H1 (cell line): ENCODE results near the gene ADCK2. TPM values are rescaled to one million over a fixed set of nuclear protein-coding genes. Genes with fewer than 3 reads are reported as not detected.

Source experiments
- CTCF ChIA-PET: fragments of 300-600 bp; sonication (Branson Sonifier 250); formaldehyde crosslinking; loops from one replicate; lab custom pipeline; 2021; ENCODE audit not compliant: partially characterized antibody; lab: Charles Lee
- POLR2A ChIA-PET: fragments of 300-600 bp; sonication (Branson Sonifier 250); formaldehyde crosslinking; loops from one replicate; lab custom pipeline; 2021; ENCODE audit warnings: inconsistent platforms; ENCODE audit not compliant: partially characterized antibody; lab: Charles Lee
- DNase-seq, 2 experiments: peaks; one replicate each; pipeline versions ENCODE4 v3.0.0 to v3.0.0-alpha.2; 2010 to 2022; ENCODE audit warnings: low spot score in 2 of 2, low read depth in 1 of 2, mixed read lengths in 1 of 2
- FAIRE-seq: peaks from 2 replicates; lab custom pipeline; 2011; peaks lifted over from hg19 to GRCh38; lab: Jason Lieb, UNC
- H2AFZ ChIP-seq: 2 replicates; pipeline ENCODE4 v1.8.1; 2012; ENCODE audit warnings: low read length, inconsistent platforms
- H2AK5ac ChIP-seq: 2 replicates; pipeline ENCODE4 v1.6.1; 2013; ENCODE audit warnings: low read depth, low read length
- H2BK120ac ChIP-seq: replicated peaks from 2 replicates; pipeline ENCODE3; 2013; ENCODE audit warnings: low read depth, low read length, inconsistent platforms
- H2BK12ac ChIP-seq: 2 replicates; pipeline ENCODE4 v1.6.1; 2013; ENCODE audit warnings: low read depth, low read length
- H2BK15ac ChIP-seq: 2 replicates; pipeline ENCODE4 v1.6.1; 2013; ENCODE audit warnings: low read length
- H2BK20ac ChIP-seq: 2 replicates; pipeline ENCODE4 v1.6.1; 2013; ENCODE audit warnings: low read length
- H2BK5ac ChIP-seq: 2 replicates; pipeline ENCODE4 v1.6.1; 2013; ENCODE audit warnings: low read depth, low read length
- H3K14ac ChIP-seq: 2 replicates; pipeline ENCODE4 v1.6.1; 2013; ENCODE audit warnings: inconsistent platforms; ENCODE audit not compliant: insufficient read length
- H3K18ac ChIP-seq: 2 replicates; pipeline ENCODE4 v1.6.1; 2013; ENCODE audit warnings: low read length; ENCODE audit errors: extremely low read depth
- H3K23ac ChIP-seq: 2 replicates; pipeline ENCODE4 v1.6.1; 2013; ENCODE audit warnings: inconsistent platforms; ENCODE audit not compliant: insufficient read length
- H3K23me2 ChIP-seq: 2 replicates; pipeline ENCODE4 v1.6.1; 2013; ENCODE audit warnings: low read depth, low read length
- H3K27ac ChIP-seq: 2 replicates; pipeline ENCODE4 v1.6.1; 2011; ENCODE audit warnings: low read depth, low read length, inconsistent platforms
- H3K27me3 ChIP-seq, 4 experiments: replicated peaks in 1 of 4; 1 replicate in 1 of 4; 2 replicates in 3 of 4; pipeline versions ENCODE4 v1.6.1 to v1.8.1; 2011 to 2013; ENCODE audit warnings: low read length in 3 of 4, mild to moderate bottlenecking in 3 of 4, inconsistent platforms in 2 of 4, mixed read lengths in 2 of 4, moderate library complexity in 1 of 4; ENCODE audit not compliant: control insufficient read depth in 3 of 4, insufficient read depth in 3 of 4; ENCODE audit errors: extremely low read depth in 1 of 4
- H3K36me3 ChIP-seq, 4 experiments: 2 replicates each; pipeline versions ENCODE4 v1.6.1 to v1.8.1; 2011 to 2013; ENCODE audit warnings: mild to moderate bottlenecking in 4 of 4, low read length in 3 of 4, moderate library complexity in 2 of 4, control low read depth in 1 of 4, inconsistent platforms in 1 of 4; ENCODE audit not compliant: insufficient read depth in 4 of 4, control insufficient read depth in 2 of 4
- H3K4ac ChIP-seq: replicated peaks from 2 replicates; pipeline ENCODE3; 2013; ENCODE audit warnings: low read length, low read depth, mixed read lengths, inconsistent platforms; ENCODE audit not compliant: insufficient read length
- H3K4me1 ChIP-seq, 4 experiments: replicated peaks in 1 of 4; 1 replicate in 1 of 4; 2 replicates in 3 of 4; pipeline versions ENCODE4 v1.6.1 to v1.8.1; 2011 to 2013; ENCODE audit warnings: low read length in 3 of 4, inconsistent platforms in 2 of 4, mixed read lengths in 1 of 4; ENCODE audit not compliant: insufficient read depth in 4 of 4, control insufficient read depth in 3 of 4
- H3K4me2 ChIP-seq, 2 experiments: 2 replicates each; pipeline versions ENCODE4 v1.6.1 to v1.8.1; 2011 to 2013; ENCODE audit warnings: low read depth in 2 of 2, low read length in 2 of 2, control low read depth in 1 of 2, inconsistent platforms in 1 of 2, mild to moderate bottlenecking in 1 of 2; ENCODE audit not compliant: insufficient read depth in 1 of 2
- H3K4me3 ChIP-seq, 4 experiments: fragments of 200-600, 300-600 bp in 1 of 4; sonication (generic), shearing (Covaris generic), sonication (Bioruptor Twin) in 1 of 4; 2 replicates each; pipeline versions ENCODE4 v1.5.1 to v1.8.1; 2011 to 2016; ENCODE audit warnings: low read length in 4 of 4, low read depth in 3 of 4, control low read depth in 2 of 4, inconsistent platforms in 2 of 4, mild to moderate bottlenecking in 2 of 4, mixed read lengths in 1 of 4, moderate library complexity in 1 of 4; ENCODE audit not compliant: insufficient read depth in 2 of 4; ENCODE audit errors: extremely low read depth in 1 of 4
- H3K56ac ChIP-seq: replicated peaks from 2 replicates; pipeline ENCODE3; 2013; ENCODE audit warnings: low read depth, mild to moderate bottlenecking, mixed read lengths, low read length, inconsistent platforms; ENCODE audit not compliant: insufficient read length
- H3K79me1 ChIP-seq: 2 replicates; pipeline ENCODE4 v1.6.1; 2013; ENCODE audit warnings: low read depth, low read length, control low read depth
- H3K79me2 ChIP-seq, 2 experiments: 2 replicates each; pipeline versions ENCODE4 v1.6.1 to v1.8.1; 2012 to 2013; ENCODE audit warnings: low read length in 2 of 2, mild to moderate bottlenecking in 2 of 2, inconsistent platforms in 1 of 2; ENCODE audit not compliant: insufficient read depth in 2 of 2, control insufficient read depth in 1 of 2
- H3K9ac ChIP-seq, 4 experiments: replicated peaks in 1 of 4; 1 replicate in 1 of 4; 2 replicates in 3 of 4; pipeline versions ENCODE4 v1.6.1 to v1.8.1; 2011 to 2013; ENCODE audit warnings: low read depth in 3 of 4, low read length in 3 of 4, control low read depth in 2 of 4, mild to moderate bottlenecking in 2 of 4, moderate library complexity in 2 of 4, inconsistent platforms in 1 of 4; ENCODE audit errors: extremely low read depth in 1 of 4
- H3K9me3 ChIP-seq, 2 experiments: 2 replicates each; pipeline versions ENCODE4 v1.6.1 to v1.8.1; 2012 to 2013; ENCODE audit warnings: mild to moderate bottlenecking in 2 of 2, moderate library complexity in 2 of 2, control low read depth in 1 of 2, inconsistent platforms in 1 of 2, low read depth in 1 of 2, low read length in 1 of 2, mixed read lengths in 1 of 2; ENCODE audit not compliant: insufficient read depth in 2 of 2
- H4K20me1 ChIP-seq, 2 experiments: replicated peaks in 1 of 2; 2 replicates each; pipeline versions ENCODE3 to v1.8.1; 2011 to 2013; ENCODE audit warnings: inconsistent platforms in 2 of 2, low read length in 2 of 2, mild to moderate bottlenecking in 1 of 2; ENCODE audit not compliant: insufficient read depth in 2 of 2, control insufficient read depth in 1 of 2
- H4K5ac ChIP-seq: 2 replicates; pipeline ENCODE4 v1.6.1; 2013; ENCODE audit warnings: low read length, low read depth, mixed read lengths, inconsistent platforms; ENCODE audit not compliant: insufficient read length
- H4K8ac ChIP-seq: 2 replicates; pipeline ENCODE4 v1.8.0; 2013; ENCODE audit warnings: mild to moderate bottlenecking, moderate library complexity, low read length, inconsistent platforms; ENCODE audit not compliant: insufficient read depth; ENCODE audit errors: extremely low read depth
- H4K91ac ChIP-seq: replicated peaks from 2 replicates; pipeline ENCODE3; 2013; ENCODE audit warnings: low read length, mixed read lengths, inconsistent platforms; ENCODE audit not compliant: insufficient read length
- BRCA1 ChIP-seq: IDR thresholded peaks from 2 replicates; pipeline ENCODE4 v1.6.1; 2012; ENCODE audit warnings: low read depth, low read length, improper control_type of control experiment
- CBX5 ChIP-seq: fragments of 300-800, 300-1000 bp; sonication (generic); IDR thresholded peaks from 2 replicates; pipeline ENCODE4 v1.7.1; 2016; ENCODE audit warnings: antibody characterized with exemption, low read length, low read depth
- CHD1 ChIP-seq: IDR thresholded peaks from 2 replicates; pipeline ENCODE4 v1.6.1; 2012; ENCODE audit warnings: low read depth, low read length, improper control_type of control experiment
- EZH2 ChIP-seq: fragments of 200-600 bp; sonication (generic); IDR thresholded peaks from 2 replicates; pipeline ENCODE4 v1.7.1; 2012; ENCODE audit warnings: low read depth, mild to moderate bottlenecking, moderate library complexity, low read length, inconsistent platforms; ENCODE audit not compliant: severe bottlenecking
- GABPA ChIP-seq: IDR thresholded peaks from 2 replicates; pipeline ENCODE4 v1.6.1; 2011; ENCODE audit warnings: mild to moderate bottlenecking, low read length, moderate library complexity, borderline replicate concordance; ENCODE audit not compliant: insufficient read depth
- HDAC6 ChIP-seq: IDR thresholded peaks from one replicate; pipeline ENCODE4 v1.7.1; 2012; ENCODE audit warnings: low read depth, mild to moderate bottlenecking, inconsistent platforms, low read length, moderate library complexity
- RAD21 ChIP-seq, 2 experiments: IDR thresholded peaks in 1 of 2; conservative IDR thresholded peaks in 1 of 2; 2 replicates each; pipeline ENCODE4 v1.6.1; 2011; ENCODE audit warnings: low read depth in 2 of 2, low read length in 2 of 2, improper control_type of control experiment in 1 of 2, inconsistent platforms in 1 of 2, mild to moderate bottlenecking in 1 of 2, moderate library complexity in 1 of 2
- WGBS, 2 experiments: shearing (Covaris generic) in 1 of 2; methylation state at CpG; one replicate each; pipeline versions ENCODE4 v1.1.6 to v1.1.7; 2013 to 2015; ENCODE audit warnings: low lambda C conversion rate in 2 of 2, mixed read lengths in 2 of 2, inconsistent platforms in 1 of 2, low coverage in 1 of 2, missing lambda C conversion rate in 1 of 2; ENCODE audit not compliant: insufficient replicate concordance in 2 of 2, insufficient coverage in 1 of 2, insufficient read length in 1 of 2; ENCODE audit errors: extremely low coverage in 1 of 2, missing lambda C conversion rate in 1 of 2; 5-methylcytosine and 5-hydroxymethylcytosine counted together
- polyA plus RNA-seq, 7 experiments: library from polyadenylated mRNA; depleted of rRNA in 3 of 7; stranded (reverse) in 5 of 7; unstranded in 2 of 7; fragments of >200 nt in 5 of 7; fragments of 200-250 nt in 2 of 7; gene quantifications; 1 replicate in 5 of 7; 2 replicates in 1 of 7; 4 replicates in 1 of 7; pipeline versions ENCODE4 v1.2.1 to v1.2.3, GENCODE V29; 2011 to 2013; ENCODE audit warnings: missing spikeins in 2 of 7, mixed read lengths in 2 of 7
- total RNA-seq: library from RNA; stranded (reverse); fragmentation: NEBNext Ultra II Directional; extraction: Animal tissue kit (Norgen Biotek cat#: 25700); gene quantifications from 2 replicates; pipeline ENCODE4 v1.2.1, GENCODE V29; 2021
- TF ChIP-seq, protein P1 (sequence below): IDR thresholded peaks from 2 replicates; pipeline ENCODE4 v1.6.1; 2012; ENCODE audit warnings: inconsistent platforms
- TF ChIP-seq, protein P2 (sequence below): IDR thresholded peaks from 2 replicates; pipeline ENCODE4 v1.6.1; 2012; ENCODE audit warnings: low read length, inconsistent platforms

The ADCK2 gene
- total and polyA plus RNA-seq, 2 of the 8 experiments (the other 6 are each of a cell fraction or from before 2014, with no cell fraction given): 6.9 to 11.7 TPM

DNA sequence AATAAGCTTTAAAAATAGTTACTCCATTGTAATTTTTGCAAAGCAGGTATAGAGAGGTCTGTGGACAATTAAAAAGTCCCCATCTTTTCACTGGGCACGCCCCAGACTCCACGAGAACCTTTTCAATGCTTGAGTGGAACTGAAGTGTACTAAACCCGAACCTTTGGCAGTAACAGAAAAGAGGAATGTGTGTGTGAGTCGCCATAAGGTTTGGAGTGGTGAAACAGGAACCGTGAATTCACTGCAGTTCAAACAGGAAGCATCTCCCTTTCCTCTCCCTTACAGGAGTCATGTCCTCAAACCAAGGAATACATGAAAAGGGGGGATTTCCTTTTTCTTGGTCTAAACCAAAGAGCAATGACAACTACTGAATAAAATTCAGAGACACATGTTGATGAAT lies 47.0 kb downstream of the ADCK2 start:
- Histone ChIP-seq H2BK15ac (no peak overlapping the region), H2BK20ac (no peak overlapping the region), H4K5ac (no peak overlapping the region), H3K36me3 (no peaks in the 10 kb centered on the region), H3K14ac (no peak overlapping the region), H2BK5ac (no peak overlapping the region), H3K18ac (no peak overlapping the region), H3K4me1 (no peaks in the 10 kb centered on the region), H4K20me1 (no peaks in the 10 kb centered on the region), H3K27me3 (no peaks in the 10 kb centered on the region), H3K4me3 (no peak overlapping the region), H4K91ac (no peak overlapping the region), H3K4me2 (no peak overlapping the region), H4K8ac (no peak overlapping the region), H3K23ac (no peak overlapping the region), H3K9ac (no peak overlapping the region), H2BK120ac (no peak overlapping the region), H3K79me1 (no peaks in the 10 kb centered on the region), H2AFZ (no peak overlapping the region), H3K56ac (no peak overlapping the region), H3K9me3 (no peaks in the 10 kb centered on the region), H3K79me2 (no peaks in the 10 kb centered on the region), H2AK5ac (no peak overlapping the region), H3K27ac (no peak overlapping the region), H3K23me2 (no peaks in the 10 kb centered on the region), H3K4ac (no peak overlapping the region), H2BK12ac (no peak overlapping the region)
- whole genome bisulfite sequencing, 2 experiments: 89% methylated on average over 5 of the region's 5 CpGs; no CpG with 5 or more reads in 1 of the 2 experiments
- TF ChIP-seq BRCA1 (no peak), RAD21 (IDR thresholded peaks at IDR 0.05 in 1 of 2, conservative IDR thresholded peaks at IDR 0.05 in 1 of 2; ENCODE audit: low read depth in 2 of 2, low read length in 2 of 2) (no peak), HDAC6 (no peak), GABPA (no peak), EZH2 (no peak), CBX5 (no peak), CHD1 (no peak)
- TF ChIP-seq, protein P1, sequence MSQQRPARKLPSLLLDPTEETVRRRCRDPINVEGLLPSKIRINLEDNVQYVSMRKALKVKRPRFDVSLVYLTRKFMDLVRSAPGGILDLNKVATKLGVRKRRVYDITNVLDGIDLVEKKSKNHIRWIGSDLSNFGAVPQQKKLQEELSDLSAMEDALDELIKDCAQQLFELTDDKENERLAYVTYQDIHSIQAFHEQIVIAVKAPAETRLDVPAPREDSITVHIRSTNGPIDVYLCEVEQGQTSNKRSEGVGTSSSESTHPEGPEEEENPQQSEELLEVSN: no peak
- TF ChIP-seq, protein P2, sequence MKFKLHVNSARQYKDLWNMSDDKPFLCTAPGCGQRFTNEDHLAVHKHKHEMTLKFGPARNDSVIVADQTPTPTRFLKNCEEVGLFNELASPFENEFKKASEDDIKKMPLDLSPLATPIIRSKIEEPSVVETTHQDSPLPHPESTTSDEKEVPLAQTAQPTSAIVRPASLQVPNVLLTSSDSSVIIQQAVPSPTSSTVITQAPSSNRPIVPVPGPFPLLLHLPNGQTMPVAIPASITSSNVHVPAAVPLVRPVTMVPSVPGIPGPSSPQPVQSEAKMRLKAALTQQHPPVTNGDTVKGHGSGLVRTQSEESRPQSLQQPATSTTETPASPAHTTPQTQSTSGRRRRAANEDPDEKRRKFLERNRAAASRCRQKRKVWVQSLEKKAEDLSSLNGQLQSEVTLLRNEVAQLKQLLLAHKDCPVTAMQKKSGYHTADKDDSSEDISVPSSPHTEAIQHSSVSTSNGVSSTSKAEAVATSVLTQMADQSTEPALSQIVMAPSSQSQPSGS: no peak
- DNase-seq (no peak), FAIRE-seq (no peak)
- POLR2A ChIA-PET: no interaction called here
- CTCF ChIA-PET: interaction anchor here (0.9 kb wide), 1 partner anchor 34 kb away, joined by 3 read pairs; no protein-coding TSS in a partner anchor
